ENCODE results near the gene MYBPC3. TPM values are rescaled to one million over a fixed set of nuclear protein-coding genes. Genes with fewer than 3 reads are reported as not detected.

Gene MYBPC3
- polyA plus RNA-seq, 2 of the 4 experiments (the other 2 are of a cell fraction) = 0.05 to 0.06 TPM

- DNase-seq (ENCODE audit: low read depth in 1 of 2, low spot score in 1 of 2) (no peak), ATAC-seq (no peak), FAIRE-seq (no peak)
- 86% methylated on average over 28 of the region's 29 CpGs for WGBS (ENCODE audit: missing lambda C conversion rate)
- ChIA-PET CTCF (interaction anchor here (1.0 kb wide), 1 partner anchor 26 kb away, joined by 5 read pairs; no protein-coding TSS in a partner anchor), POLR2A (no interaction called here)
- H3K4me3 ChIP-seq = no peak overlapping the region
- no peak overlapping the region for H3K4me2 ChIP-seq
- TF ChIP-seq NFE2L2 (conservative IDR thresholded peaks at IDR 0.05; ENCODE audit: low read length) (no peak), HEYL (CRISPR knock-in tag; IDR thresholded peaks at IDR 0.05) (no peak), CHD4 (IDR thresholded peaks at IDR 0.05; ENCODE audit: borderline replicate concordance) (no peak), FOSL2 (IDR thresholded peaks at IDR 0.05) (no peak), FOSL2 (CRISPR knock-in tag; IDR thresholded peaks at IDR 0.05) (no peak), KDM5A (IDR thresholded peaks at IDR 0.05) (no peak), RCOR1 (IDR thresholded peaks at IDR 0.05; ENCODE audit: low read depth, low read length) (no peak), JUNB (IDR thresholded peaks at IDR 0.05) (no peak), CTCF (IDR thresholded peaks at IDR 0.05) (no peak), NPAS2 (CRISPR knock-in tag; IDR thresholded peaks at IDR 0.05; ENCODE audit: borderline replicate concordance) (no peak), FOXS1 (CRISPR knock-in tag; IDR thresholded peaks at IDR 0.05) (no peak), EHF (CRISPR knock-in tag; IDR thresholded peaks at IDR 0.05) (no peak), EP300 (IDR thresholded peaks at IDR 0.05) (no peak), USF2 (IDR thresholded peaks at IDR 0.05) (no peak), SREBF2 (IDR thresholded peaks at IDR 0.05) (no peak), BHLHE40 (IDR thresholded peaks at IDR 0.05; ENCODE audit: low read depth, low read length) (no peak), POLR2AphosphoS2 (conservative IDR thresholded peaks at IDR 0.05; ENCODE audit: low read length) (no peak)
- TF ChIP-seq, protein P1, sequence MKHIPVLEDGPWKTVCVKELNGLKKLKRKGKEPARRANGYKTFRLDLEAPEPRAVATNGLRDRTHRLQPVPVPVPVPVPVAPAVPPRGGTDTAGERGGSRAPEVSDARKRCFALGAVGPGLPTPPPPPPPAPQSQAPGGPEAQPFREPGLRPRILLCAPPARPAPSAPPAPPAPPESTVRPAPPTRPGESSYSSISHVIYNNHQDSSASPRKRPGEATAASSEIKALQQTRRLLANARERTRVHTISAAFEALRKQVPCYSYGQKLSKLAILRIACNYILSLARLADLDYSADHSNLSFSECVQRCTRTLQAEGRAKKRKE (CRISPR knock-in tag; IDR thresholded peaks at IDR 0.05; ENCODE audit: low read depth) = no peak
- TF ChIP-seq, protein P2, sequence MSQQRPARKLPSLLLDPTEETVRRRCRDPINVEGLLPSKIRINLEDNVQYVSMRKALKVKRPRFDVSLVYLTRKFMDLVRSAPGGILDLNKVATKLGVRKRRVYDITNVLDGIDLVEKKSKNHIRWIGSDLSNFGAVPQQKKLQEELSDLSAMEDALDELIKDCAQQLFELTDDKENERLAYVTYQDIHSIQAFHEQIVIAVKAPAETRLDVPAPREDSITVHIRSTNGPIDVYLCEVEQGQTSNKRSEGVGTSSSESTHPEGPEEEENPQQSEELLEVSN (IDR thresholded peaks at IDR 0.05; ENCODE audit: borderline replicate concordance, low read depth) = no peak
- TF ChIP-seq, protein P3, sequence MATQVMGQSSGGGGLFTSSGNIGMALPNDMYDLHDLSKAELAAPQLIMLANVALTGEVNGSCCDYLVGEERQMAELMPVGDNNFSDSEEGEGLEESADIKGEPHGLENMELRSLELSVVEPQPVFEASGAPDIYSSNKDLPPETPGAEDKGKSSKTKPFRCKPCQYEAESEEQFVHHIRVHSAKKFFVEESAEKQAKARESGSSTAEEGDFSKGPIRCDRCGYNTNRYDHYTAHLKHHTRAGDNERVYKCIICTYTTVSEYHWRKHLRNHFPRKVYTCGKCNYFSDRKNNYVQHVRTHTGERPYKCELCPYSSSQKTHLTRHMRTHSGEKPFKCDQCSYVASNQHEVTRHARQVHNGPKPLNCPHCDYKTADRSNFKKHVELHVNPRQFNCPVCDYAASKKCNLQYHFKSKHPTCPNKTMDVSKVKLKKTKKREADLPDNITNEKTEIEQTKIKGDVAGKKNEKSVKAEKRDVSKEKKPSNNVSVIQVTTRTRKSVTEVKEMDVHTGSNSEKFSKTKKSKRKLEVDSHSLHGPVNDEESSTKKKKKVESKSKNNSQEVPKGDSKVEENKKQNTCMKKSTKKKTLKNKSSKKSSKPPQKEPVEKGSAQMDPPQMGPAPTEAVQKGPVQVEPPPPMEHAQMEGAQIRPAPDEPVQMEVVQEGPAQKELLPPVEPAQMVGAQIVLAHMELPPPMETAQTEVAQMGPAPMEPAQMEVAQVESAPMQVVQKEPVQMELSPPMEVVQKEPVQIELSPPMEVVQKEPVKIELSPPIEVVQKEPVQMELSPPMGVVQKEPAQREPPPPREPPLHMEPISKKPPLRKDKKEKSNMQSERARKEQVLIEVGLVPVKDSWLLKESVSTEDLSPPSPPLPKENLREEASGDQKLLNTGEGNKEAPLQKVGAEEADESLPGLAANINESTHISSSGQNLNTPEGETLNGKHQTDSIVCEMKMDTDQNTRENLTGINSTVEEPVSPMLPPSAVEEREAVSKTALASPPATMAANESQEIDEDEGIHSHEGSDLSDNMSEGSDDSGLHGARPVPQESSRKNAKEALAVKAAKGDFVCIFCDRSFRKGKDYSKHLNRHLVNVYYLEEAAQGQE (IDR thresholded peaks at IDR 0.05) = no peak
- no peaks in the 10 kb centered on the region for H3K9me3 ChIP-seq
- no peaks in the 10 kb centered on the region for H3K4me1 ChIP-seq
- no peak overlapping the region for H3K27ac ChIP-seq
These were observed 23.8 kb downstream of the MYBPC3 start for GRCh38 chr11:47328449-47329390.
